ENCODE measurements around the gene PSMD13. TPM values are rescaled to one million over a fixed set of nuclear protein-coding genes. Genes with fewer than 3 reads are reported as not detected.

The PSMD13 gene
- 83.6 and 141 TPM in 2 replicates for total RNA-seq

DNA sequence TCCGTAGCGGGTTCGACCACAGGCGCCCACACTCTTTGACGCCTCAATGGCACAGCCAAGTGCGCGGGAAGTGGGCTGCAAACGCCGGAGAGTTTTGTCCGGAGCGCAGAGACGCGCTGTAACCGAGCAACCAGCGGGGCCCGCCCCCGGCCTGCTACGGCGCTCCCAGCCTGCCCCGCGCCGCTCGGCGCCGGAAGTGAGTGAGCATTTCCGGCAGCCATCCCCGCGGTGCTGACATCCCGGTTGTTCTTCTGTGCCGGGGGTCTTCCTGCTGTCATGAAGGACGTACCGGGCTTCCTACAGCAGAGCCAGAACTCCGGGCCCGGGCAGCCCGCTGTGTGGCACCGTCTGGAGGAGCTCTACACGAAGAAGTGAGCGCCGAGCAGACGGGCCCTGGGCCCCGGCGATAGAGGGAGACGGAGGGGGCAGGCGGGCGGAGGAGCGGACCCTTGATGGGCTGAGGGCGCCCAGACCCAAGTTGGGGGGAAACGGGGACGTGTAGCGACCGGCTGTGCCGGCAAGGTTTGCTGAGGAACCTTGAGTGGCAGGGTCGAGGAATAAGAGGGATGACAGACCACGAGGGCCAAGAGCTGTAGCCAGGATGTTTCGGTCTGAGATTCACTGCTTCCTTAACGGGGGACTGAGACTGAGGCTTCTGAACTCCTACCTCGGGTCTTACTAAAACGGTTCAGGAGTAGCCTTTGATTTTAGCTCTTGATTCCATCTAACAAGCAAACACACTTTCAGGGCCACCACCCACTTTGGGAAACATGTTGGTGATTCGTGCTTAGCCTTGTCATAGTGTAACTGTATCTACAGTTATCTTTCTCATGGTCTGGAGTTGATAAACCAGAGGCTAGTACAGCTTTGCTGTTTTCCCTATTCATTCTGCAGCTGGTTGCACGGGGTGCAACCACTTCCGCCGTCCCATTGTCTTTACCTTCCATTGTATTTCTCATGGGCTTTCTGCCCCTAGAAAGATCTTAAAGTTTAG, at the start of gene PSMD13:
Gene PSMD13 (plus strand): TSS at position 203 of the 994 bp plus-strand sequence. CDS start 74 bp downstream, at position 277.

DNA sequence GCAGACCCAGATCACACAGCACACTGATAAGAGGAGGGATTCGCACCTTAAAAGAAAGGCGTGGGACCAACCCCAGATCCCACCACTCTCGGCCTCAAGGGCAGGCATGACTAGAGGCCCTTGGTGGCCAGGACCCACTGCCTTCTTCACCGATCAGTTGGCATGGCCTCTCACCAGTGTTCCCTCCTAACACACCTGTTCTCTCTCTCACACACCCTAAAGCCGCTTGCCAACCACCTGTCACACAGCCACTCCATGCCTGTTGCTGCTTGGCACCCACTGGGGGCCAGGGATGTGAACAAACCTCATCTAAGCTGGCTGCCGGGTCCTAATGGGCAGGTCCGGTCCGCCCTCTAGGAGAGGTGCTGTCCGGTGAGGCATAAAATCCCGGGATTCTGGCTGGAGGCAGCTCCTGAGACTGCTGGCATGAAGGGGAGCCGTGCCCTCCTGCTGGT, 44.1 kb upstream of the PSMD13 start, which contains the start of gene SCGB1C1:
Gene SCGB1C1 (plus strand): TSS at position 405 of the 455 bp plus-strand sequence. CDS start 22 bp downstream, at position 427.

DNA sequence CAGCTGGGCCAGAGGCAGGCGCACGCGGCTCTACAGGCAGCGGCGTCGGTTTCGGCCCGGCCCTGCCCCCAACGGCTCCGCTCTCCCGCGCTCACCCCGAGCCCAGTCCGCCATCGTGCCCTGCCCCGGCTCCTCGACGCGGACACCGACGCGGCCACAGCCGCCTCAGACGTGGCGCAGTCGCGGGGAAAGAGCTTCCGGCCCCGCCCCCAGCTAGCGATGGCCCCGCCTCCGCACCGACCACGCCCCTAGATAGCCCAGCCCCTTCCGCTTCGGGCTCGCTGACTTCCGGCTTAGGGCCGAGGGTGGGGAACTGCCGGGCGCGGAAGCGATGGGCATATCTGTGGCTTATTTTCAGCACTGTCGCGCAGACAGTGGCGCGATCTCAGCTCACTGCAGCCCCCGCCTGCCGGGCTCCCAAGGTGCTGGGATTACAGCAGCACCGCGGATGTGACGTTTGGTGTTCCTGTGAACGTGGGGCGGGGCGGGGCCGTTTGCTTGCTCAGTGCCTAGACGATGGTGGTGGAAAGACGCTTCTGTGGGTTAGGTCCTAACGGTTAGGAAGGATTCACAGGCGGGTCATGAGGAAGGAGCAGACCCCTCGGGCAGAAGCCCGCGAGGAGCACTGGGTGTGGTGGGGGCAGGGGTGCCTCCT, 29.4 kb upstream of the PSMD13 start, which contains the start of the genes BET1L and RIC8A:
Gene BET1L (minus strand): TSS at position 192 of the 655 bp plus-strand sequence. CDS start 78 bp downstream, at position 114.
Gene RIC8A (plus strand): TSS at position 501 of the 655 bp plus-strand sequence. CDS start 1,147 bp downstream, outside the sequence.

DNA sequence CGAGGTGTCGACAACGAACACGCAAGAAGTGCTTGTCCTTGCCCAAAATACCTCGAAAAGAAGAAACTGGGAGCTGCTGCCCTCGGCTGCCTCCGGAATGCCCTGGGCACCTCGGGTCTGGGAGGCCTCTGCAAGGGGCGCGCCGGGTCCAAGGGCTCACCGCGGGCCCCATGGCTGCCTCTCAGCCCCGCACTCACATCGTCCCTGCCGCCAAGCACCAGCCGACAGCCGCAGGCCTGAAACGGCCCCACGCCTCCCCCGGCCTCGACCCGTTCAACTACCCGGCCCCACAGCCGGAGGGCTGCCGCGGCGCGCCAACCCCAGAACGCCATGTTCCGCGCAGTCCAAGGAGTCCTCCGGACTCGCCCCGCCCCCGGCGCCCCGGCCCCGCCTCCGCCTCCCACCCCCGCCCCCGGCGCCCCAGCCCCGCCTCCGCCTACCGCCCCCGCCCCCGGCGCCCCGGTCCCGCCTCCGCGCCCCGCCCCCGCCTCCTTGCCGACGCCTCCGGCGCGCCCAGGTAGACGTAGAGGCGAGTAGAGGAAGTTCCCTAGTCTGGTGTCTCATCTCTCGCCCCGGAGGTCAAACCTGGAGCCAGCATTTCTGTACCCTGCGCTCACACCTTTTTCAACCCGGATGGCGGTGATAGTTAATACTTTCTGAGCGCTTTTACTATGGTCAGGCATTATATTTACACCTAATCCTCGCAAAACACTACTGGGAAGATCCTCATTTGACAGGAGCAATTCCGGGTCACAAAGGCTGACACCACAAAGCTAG, 591 bp upstream of the PSMD13 start, which contains the start of gene SIRT3:
Gene SIRT3 (minus strand): TSS at position 346 of the 777 bp plus-strand sequence. CDS start 14 bp downstream, at position 332.

DNA sequence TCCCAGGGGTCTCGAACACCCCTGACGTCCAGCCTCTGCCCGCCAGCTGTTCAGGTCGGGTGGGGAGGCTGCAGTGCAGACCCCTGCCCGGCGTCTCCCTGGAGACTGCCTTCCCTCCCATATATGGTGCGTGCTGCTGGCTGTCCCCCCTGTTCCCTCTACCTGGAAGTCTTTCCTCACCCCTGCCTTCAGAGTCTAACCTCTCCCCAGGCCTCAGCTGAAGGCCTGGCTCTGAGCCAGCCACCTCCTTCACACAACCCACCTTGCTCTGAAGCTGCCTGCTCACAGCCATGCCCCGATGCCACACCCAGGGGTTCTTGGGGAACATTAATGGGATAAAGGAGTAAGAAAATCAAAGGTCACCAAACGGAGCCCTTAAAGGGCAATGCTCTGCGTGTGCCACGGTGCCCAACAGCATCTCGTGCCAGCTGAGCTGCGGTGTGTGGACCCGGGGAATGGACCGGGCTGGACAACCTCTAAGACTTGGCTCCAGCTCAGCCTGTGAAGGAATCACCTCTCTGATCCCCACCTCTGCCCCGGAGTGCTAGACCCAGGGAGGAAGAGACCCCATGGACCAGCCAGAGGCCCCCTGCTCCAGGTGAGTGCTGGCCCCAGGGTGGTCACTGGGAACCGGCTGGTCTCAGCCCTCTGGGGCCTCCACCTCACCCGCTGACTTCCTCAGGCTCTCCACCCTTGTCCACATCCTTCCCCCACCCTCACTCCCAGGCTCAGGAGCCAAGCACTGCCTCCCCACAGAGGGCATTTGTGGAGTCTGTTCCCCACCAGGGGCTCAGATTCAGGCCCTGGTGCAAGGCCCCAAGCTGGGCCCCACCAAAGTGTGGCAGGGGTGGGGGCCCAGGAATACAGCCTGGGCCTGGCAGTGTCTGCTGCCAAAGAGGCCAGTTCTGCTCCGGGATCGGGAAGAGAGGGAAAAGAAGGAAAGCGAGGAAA, 41.5 kb downstream of the PSMD13 start, which contains the start of gene NLRP6:
Gene NLRP6 (plus strand): TSS at position 407 of the 951 bp plus-strand sequence. CDS start 163 bp downstream, at position 570.

DNA sequence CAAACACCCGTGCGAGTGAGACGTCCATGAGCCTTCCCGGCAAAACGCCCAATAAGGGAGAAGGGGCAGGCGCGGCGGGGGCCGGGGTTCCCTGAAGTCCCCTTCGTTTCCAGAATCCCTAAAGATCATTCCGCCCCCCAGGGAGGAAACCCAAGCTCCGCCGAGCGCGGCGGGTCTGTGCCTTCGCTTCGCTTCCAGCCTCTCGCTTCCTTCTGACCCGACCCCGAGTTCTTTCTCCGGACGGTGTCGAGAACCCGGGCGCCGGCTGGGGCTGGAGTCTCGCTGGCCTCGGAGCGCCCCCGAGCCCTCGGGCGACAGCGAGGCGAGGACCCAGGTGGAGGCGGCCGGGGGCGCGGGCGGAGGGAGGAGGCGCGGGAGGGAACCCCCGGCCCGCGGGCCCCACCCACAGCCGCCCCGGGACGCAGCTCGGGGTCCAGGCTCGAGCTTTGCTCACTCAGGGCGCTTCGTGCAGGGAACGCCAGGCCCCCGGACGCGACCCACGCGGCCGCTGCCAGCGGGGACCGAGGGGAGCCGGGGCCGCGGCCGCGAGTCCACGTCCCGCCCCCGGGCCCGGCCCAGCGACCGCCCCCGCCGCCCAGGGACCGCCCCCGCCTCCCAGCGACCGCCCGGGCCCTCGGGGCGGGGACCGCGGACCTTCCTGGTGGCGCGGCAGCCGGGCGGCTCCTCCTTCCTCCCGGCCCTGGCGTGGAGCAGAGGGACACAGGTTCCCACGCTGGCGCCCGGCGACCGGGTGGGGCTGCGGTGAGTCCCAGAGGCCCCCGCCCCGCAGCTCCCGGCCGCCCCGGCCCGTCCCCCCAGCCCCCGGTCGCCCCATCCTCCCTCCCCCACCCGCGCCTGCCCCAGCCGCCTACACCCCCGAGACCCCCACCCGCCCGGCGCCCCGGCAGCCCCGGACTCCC, 52.0 kb downstream of the PSMD13 start, which contains the start of gene PGGHG:
Gene PGGHG (plus strand): TSS at position 649 of the 920 bp plus-strand sequence. CDS start 691 bp downstream, outside the sequence.

DNA sequence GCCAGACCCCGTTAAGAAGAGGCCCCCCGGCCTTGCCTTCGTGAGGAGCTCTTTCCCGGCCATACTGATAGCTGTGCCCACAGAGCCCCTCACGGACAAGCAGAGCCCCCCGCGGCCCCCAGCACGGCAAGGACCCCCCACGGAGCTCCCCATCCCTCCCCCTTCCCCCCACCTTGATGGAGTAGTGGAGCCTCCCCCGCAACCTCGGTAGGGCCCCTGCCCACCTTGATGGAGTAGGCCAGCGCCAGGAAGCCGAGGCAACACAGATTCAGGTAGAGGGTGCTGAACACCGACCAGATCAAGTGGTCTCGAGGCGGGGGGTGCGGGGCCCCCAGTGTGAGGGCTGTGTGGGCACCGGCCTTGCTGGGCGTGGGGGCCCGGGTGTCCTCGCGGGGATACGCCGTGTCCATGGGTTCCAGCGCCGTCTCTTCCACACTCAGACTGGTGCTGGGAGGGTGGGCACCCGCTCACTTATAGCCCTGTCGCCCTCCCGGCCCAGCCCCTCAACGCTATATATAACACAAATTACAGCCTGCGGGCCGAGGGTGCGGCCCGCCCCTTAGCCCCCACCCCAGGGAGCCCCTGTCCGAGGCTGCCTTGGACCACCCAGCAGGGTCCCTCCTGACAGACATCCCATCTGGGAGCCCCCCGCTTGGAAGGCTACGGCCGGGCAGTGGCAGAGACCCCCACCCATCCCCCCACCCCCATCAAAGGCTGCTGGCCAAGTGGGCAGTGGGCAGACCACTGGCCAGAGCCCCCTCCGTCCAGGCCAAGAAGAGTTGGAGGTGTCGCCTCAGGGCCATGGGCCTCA, 62.5 kb downstream of the PSMD13 start, which contains the start of gene IFITM5:
Gene IFITM5 (minus strand): TSS at position 446 of the 811 bp plus-strand sequence. CDS start 36 bp downstream, at position 410.

Other genes starting within 250 kb of the PSMD13 start
- not detected in 2 replicates for gene SCGB1C1, start 43.9 kb upstream of the PSMD13 start, total RNA-seq
- gene BET1L, start 29.6 kb upstream of the PSMD13 start, total RNA-seq: 15.0 and 25.0 TPM in 2 replicates
- 126 and 142 TPM in 2 replicates for gene RIC8A, start 29.3 kb upstream of the PSMD13 start, total RNA-seq
- 8.4 and 9.2 TPM in 2 replicates for gene SIRT3, start 634 bp upstream of the PSMD13 start, total RNA-seq
- not detected in 2 replicates for gene NLRP6, start 41.4 kb downstream of the PSMD13 start, total RNA-seq
- gene PGGHG, start 52.1 kb downstream of the PSMD13 start, total RNA-seq: 1.7 and 5.5 TPM in 2 replicates
- not detected in 2 replicates for gene IFITM5, start 62.5 kb downstream of the PSMD13 start, total RNA-seq
- 2.8 and 7.2 TPM in 2 replicates for gene IFITM2, start 70.8 kb downstream of the PSMD13 start, total RNA-seq
- gene IFITM1, start 77.1 kb downstream of the PSMD13 start, total RNA-seq: 5.9 and 7.9 TPM in 2 replicates
- 15.0 and 35.7 TPM in 2 replicates for gene IFITM3, start 83.9 kb downstream of the PSMD13 start, total RNA-seq
- gene B4GALNT4, start 132.5 kb downstream of the PSMD13 start, total RNA-seq: 4.8 and 17.3 TPM in 2 replicates
- gene PKP3, start 157.2 kb downstream of the PSMD13 start, total RNA-seq: 208 and 214 TPM in 2 replicates
- 7.4 and 22.2 TPM in 2 replicates for gene SIGIRR, start 178.0 kb downstream of the PSMD13 start, total RNA-seq
- gene ANO9, start 205.0 kb downstream of the PSMD13 start, total RNA-seq: 4.4 and 15.9 TPM in 2 replicates
- 24.3 and 31.7 TPM in 2 replicates for gene PTDSS2, start 213.3 kb downstream of the PSMD13 start, total RNA-seq